Progenitor cell of endocrine pancreas (in vitro differentiated cells): Measurements from ENCODE around the gene FLII. TPM values are rescaled to one million over a fixed set of nuclear protein-coding genes. Genes with fewer than 3 reads are reported as not detected.

Experiments
- DNase-seq: peaks from one replicate; pipeline ENCODE4 v3.0.0; 2021; ENCODE audit warnings: low spot score; ENCODE audit not compliant: unreplicated experiment
- H3K27ac Mint-ChIP-seq: 2 replicates; pipeline ENCODE4 v1.8.0; 2021; ENCODE audit warnings: mild to moderate bottlenecking, moderate library complexity, mixed read lengths
- H3K27me3 Mint-ChIP-seq: 2 replicates; pipeline ENCODE4 v1.8.0; 2021; ENCODE audit warnings: mixed read lengths
- H3K36me3 Mint-ChIP-seq: 2 replicates; pipeline ENCODE4 v1.8.0; 2022; ENCODE audit warnings: mixed read lengths; ENCODE audit not compliant: insufficient read depth
- H3K4me1 Mint-ChIP-seq: 2 replicates; pipeline ENCODE4 v1.8.0; 2021; ENCODE audit warnings: low read depth, mixed read lengths
- H3K4me3 Mint-ChIP-seq: 2 replicates; pipeline ENCODE4 v1.8.0; 2021; ENCODE audit warnings: low read depth, mild to moderate bottlenecking, moderate library complexity, mixed read lengths
- H3K9me3 Mint-ChIP-seq: 2 replicates; pipeline ENCODE4 v1.8.0; 2021; ENCODE audit warnings: low read depth, mixed read lengths
- CTCF ChIP-seq: fragments of 200-600 bp; sonication (generic); IDR thresholded peaks from one replicate; pipeline ENCODE4 v1.5.0; 2021; ENCODE audit warnings: antibody characterized with exemption, mild to moderate bottlenecking; ENCODE audit not compliant: unreplicated experiment
- total RNA-seq: library from RNA; stranded (reverse); gene quantifications from 2 replicates; pipeline ENCODE4 v1.2.1, GENCODE V29; 2021

The FLII gene
- total RNA-seq, 1 donor from 2014 or later, result 260 TPM

GRCh38 chr17:18237461-18237860 lies 21.1 kb downstream of the FLII start:
- Mint-ChIP-seq H3K36me3 (peaks cover 7% of the 10 kb centered on the region), H3K9me3 (no peaks in the 10 kb centered on the region)

DNA sequence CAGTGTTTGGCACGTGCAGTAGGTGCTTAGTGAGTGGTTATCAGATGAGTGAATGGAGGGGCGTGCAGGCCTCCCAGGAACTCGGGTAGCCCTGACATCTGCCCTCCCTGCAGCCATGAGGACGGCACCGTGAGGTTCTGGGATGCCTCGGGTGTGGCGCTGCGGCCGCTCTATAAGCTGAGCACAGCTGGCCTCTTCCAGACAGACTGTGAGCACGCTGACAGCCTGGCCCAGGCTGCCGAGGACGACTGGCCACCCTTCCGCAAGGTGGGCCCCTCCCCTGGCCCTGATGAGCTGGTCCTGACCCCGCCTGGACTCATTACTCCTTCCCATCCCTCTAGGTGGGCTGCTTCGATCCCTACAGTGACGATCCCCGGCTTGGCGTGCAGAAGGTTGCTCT lies 22.0 kb downstream of the FLII start:
- H3K27ac Mint-ChIP-seq, result no peak overlapping the region
- no peaks in the 10 kb centered on the region for H3K4me1 Mint-ChIP-seq
- no peaks in the 10 kb centered on the region for H3K9me3 Mint-ChIP-seq
- no peaks in the 10 kb centered on the region for H3K27me3 Mint-ChIP-seq
- no peak for TF ChIP-seq CTCF
- DNase-seq, result no peak
- no peak overlapping the region for H3K4me3 Mint-ChIP-seq
- H3K36me3 Mint-ChIP-seq, result peaks cover 7% of the 10 kb centered on the region

More at GRCh38 chr17:18237461-18237860, 21.1 kb downstream of the FLII start:
- no peak for DNase-seq
- no peak for TF ChIP-seq CTCF
- Mint-ChIP-seq H3K4me1 (no peaks in the 10 kb centered on the region), H3K4me3 (no peak overlapping the region), H3K27ac (no peak overlapping the region), H3K27me3 (no peaks in the 10 kb centered on the region)

GRCh38 chr17:18235743-18236256 lies 22.7 kb downstream of the FLII start:
- no peak for DNase-seq
- peaks cover 7% of the 10 kb centered on the region for H3K36me3 Mint-ChIP-seq
- no peak overlapping the region for H3K4me3 Mint-ChIP-seq
- H3K27ac Mint-ChIP-seq, result no peak overlapping the region
- no peaks in the 10 kb centered on the region for H3K27me3 Mint-ChIP-seq
- no peaks in the 10 kb centered on the region for H3K9me3 Mint-ChIP-seq
- TF ChIP-seq CTCF, result no peak
- H3K4me1 Mint-ChIP-seq, result peaks cover 5% of the 10 kb centered on the region

GRCh38 chr17:18234853-18235380 lies 23.6 kb downstream of the FLII start:
- TF ChIP-seq CTCF, result no peak
- no peak for DNase-seq
- no peaks in the 10 kb centered on the region for H3K9me3 Mint-ChIP-seq
- H3K36me3 Mint-ChIP-seq, result peaks cover 7% of the 10 kb centered on the region
- no peaks in the 10 kb centered on the region for H3K27me3 Mint-ChIP-seq
- no peak overlapping the region for H3K4me3 Mint-ChIP-seq
- H3K27ac Mint-ChIP-seq, result no peak overlapping the region
- peaks cover 5% of the 10 kb centered on the region for H3K4me1 Mint-ChIP-seq

- Mint-ChIP-seq H3K9me3 (no peaks in the 10 kb centered on the region), H3K4me3 (no peak overlapping the region), H3K36me3 (peaks cover 4% of the 10 kb centered on the region), H3K27ac (no peak overlapping the region), H3K27me3 (no peaks in the 10 kb centered on the region), H3K4me1 (peaks cover 5% of the 10 kb centered on the region)
- DNase-seq, result no peak
- TF ChIP-seq CTCF, result no peak
These were observed 24.6 kb downstream of the FLII start for GRCh38 chr17:18233803-18234518.
